GM23338 (cell line): Measurements from ENCODE around the gene FOXE3.

ENCODE experiments used
- CTCF ChIP-seq, 2 experiments: fragments of 200-600 bp in 1 of 2; sonication (generic) in 1 of 2; conservative IDR thresholded peaks; 2 replicates each; pipeline versions ENCODE4 v1.5.1 to v1.6.1; 2016 to 2017; ENCODE audit warnings: antibody characterized with exemption in 2 of 2, low read depth in 2 of 2, mild to moderate bottlenecking in 2 of 2, moderate library complexity in 1 of 2
- EZH2 ChIP-seq: fragments of 200-600 bp; sonication (generic); IDR thresholded peaks from one replicate; pipeline ENCODE4 v1.8.0; 2017; ENCODE audit warnings: antibody characterized with exemption, mild to moderate bottlenecking, low read depth; ENCODE audit not compliant: unreplicated experiment
- POLR2AphosphoS5 ChIP-seq: IDR thresholded peaks from 2 replicates; pipeline ENCODE4 v1.6.1; 2016; ENCODE audit warnings: antibody characterized with exemption, low read depth

DNA sequence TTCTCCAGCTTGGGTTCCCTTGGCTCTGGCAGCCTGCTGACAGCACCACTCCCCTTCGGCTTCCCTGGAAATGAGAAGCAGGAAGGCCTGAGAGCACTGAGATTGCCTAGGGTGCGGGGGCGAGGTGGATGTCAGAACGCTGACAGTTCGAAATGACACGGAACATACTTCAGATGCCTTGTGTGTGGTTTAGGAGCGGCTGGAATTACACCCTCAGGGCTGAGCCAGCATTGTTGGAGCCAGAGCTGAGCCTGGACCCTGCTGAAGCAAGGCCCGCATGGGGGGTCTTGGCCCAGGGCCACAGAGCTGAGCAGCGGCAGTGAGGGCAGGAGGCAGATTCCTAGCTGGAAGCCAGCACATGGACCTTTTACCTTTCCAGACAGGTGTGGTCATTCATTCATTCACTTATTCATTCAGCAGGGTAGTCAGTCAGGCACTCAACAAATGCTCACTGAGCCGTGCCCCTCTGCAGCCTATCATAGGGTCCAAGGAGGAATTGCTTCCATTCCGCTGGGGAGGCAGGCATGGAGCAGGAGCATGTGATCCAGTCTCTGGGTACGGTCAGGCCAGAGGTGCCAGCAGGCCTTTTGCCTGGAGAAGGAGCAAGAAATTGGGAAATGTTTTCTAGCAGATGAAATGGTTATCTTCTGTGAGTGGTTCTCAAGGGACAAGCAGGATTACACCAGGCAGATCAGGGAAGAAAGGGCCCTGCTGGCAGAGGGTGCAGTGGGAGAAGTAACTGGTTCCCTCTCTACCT, 6.6 kb upstream of the FOXE3 start:
- no peak for TF ChIP-seq CTCF (conservative IDR thresholded peaks at IDR 0.05; ENCODE audit: low read depth in 2 of 2)
- no peak for TF ChIP-seq POLR2AphosphoS5
- TF ChIP-seq EZH2 = no peak
